SKM-1 treated with dmso at 0.1 percent for 144 hours (cell line): Measurements from ENCODE around the gene RAB3C.
A peak's percentile ranks its signal among the peaks of the same experiment; 100 is the strongest.

Experiments used
- DNase-seq: peaks from one replicate; lab custom pipeline; 2025; ENCODE audit not compliant: unreplicated experiment; lab: John Stamatoyannopoulos, UW

RAB3C gene

GRCh38 chr5:58765058-58765457 lies 182.2 kb downstream of the RAB3C start:
- no peak for DNase-seq

GRCh38 chr5:58767104-58767503 lies 184.2 kb downstream of the RAB3C start:
- DNase-seq, result no peak

- no peak for DNase-seq
Measured at GRCh38 chr5:58770136-58770535, 187.3 kb downstream of the RAB3C start.

- no peak for DNase-seq
Measured at GRCh38 chr5:58771796-58772195, 188.9 kb downstream of the RAB3C start.

GRCh38 chr5:58773744-58774441 lies 191.0 kb downstream of the RAB3C start:
- DNase-seq, result no peak

- DNase-seq, result no peak
Measured at GRCh38 chr5:58774937-58775336, 192.1 kb downstream of the RAB3C start.

- peak; percentile 18 for DNase-seq
Measured at GRCh38 chr5:58775701-58776262, 192.9 kb downstream of the RAB3C start.

GRCh38 chr5:58776559-58776958 lies 193.7 kb downstream of the RAB3C start:
- no peak for DNase-seq

- no peak for DNase-seq
Measured at GRCh38 chr5:58778888-58779287, 196.0 kb downstream of the RAB3C start.

GRCh38 chr5:58786035-58786434 lies 203.2 kb downstream of the RAB3C start:
- no peak for DNase-seq

- DNase-seq, result no peak
Measured at GRCh38 chr5:58786711-58787303, 203.9 kb downstream of the RAB3C start.

GRCh38 chr5:58787987-58788386 lies 205.1 kb downstream of the RAB3C start:
- no peak for DNase-seq

GRCh38 chr5:58793888-58794657 lies 211.2 kb downstream of the RAB3C start:
- no peak for DNase-seq

GRCh38 chr5:58794875-58795274 lies 212.0 kb downstream of the RAB3C start:
- DNase-seq, result no peak

GRCh38 chr5:58795327-58795726 lies 212.5 kb downstream of the RAB3C start:
- DNase-seq, result no peak

- DNase-seq, result no peak
Measured at GRCh38 chr5:58797021-58797420, 214.1 kb downstream of the RAB3C start.

- no peak for DNase-seq
Measured at GRCh38 chr5:58800356-58800755, 217.5 kb downstream of the RAB3C start.

- DNase-seq, result no peak
Measured at GRCh38 chr5:58800861-58801540, 218.1 kb downstream of the RAB3C start.

- no peak for DNase-seq
Measured at GRCh38 chr5:58803056-58803455, 220.2 kb downstream of the RAB3C start.

- no peak for DNase-seq
Measured at GRCh38 chr5:58804291-58804690, 221.4 kb downstream of the RAB3C start.

- DNase-seq, result no peak
Measured at GRCh38 chr5:58810086-58810485, 227.2 kb downstream of the RAB3C start.
